ENCODE results near the gene KLHL3.

- no peak for TF ChIP-seq CTCF (conservative IDR thresholded peaks at IDR 0.05; ENCODE audit: low read depth, low read length)
- no peak for TF ChIP-seq EZH2 (IDR thresholded peaks at IDR 0.05; ENCODE audit: borderline replicate concordance, low read depth, low read length, poor library complexity, severe bottlenecking)
These were observed 56.7 kb downstream of the KLHL3 start for GRCh38 chr5:137679195-137679594.

Measured in A673 (cell line).